Eye (tissue), 1 donor: Measurements from ENCODE around the gene CNP.
"Not testable (repeated sequence)": the region's sequence is repeated elsewhere in the genome, so short reads cannot be mapped to it uniquely, and the experiment has no call there.

Experiments
- DNase-seq: peaks from one replicate; pipeline ENCODE4 v3.0.0-alpha.2; 2015

Gene CNP

DNA sequence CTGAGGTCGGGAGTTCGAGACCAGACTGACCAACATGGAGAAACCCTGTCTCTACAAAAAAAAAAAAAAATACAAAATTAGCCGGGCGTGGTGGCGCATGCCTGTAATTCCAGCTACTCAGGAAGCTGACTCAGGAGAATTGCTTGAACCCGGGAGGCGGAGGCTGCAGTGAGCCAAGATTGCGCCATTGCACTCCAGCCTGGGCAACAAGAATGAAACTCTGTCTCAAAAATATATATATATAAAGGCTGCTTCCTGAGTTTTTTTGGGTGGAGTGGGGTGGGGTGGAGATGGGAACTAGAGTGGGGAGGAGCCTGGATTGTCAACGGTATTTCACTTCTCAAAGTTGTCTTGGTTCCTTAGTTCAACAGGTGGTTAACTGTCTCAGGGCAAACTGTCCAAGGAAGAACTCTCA is 43.7 kb downstream of the CNP start:
- DNase-seq: not testable (repeated sequence)

DNA sequence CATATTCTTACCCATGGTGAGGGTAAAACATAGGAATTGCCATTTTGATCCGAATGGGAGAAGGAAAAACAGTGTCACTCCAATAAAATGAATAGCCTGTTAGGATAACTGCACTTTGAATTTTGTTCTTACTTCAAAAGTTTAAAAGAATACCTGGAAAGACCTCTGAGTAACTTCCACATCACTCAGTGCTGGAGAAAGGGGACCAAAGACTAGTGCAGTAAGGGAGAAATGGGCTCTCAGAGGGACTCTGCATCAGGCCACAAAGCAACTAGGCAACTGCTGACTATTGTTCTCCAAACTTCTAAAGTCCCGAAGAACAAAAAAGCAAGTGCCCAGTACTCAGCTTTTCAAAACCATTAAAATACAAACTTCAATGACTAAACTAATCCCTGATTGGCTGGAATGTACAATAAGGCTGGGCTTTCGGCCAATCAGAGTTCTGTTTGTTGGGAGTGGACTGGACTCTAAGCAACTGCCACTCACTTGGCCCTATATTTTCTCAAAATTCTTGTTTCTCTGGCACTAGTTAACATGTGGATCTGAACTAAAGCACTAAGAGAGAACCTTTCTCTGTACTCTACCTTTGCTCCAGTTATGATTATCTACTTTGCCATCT is 44.4 kb downstream of the CNP start:
- DNase-seq: no peak

GRCh38 chr17:42012363-42012762 is 45.8 kb downstream of the CNP start:
- DNase-seq: not testable (repeated sequence)

- DNase-seq: not testable (repeated sequence)
Observed at GRCh38 chr17:42013740-42014139, 47.1 kb downstream of the CNP start.

- no peak for DNase-seq
Observed at GRCh38 chr17:42016411-42016831, 49.8 kb downstream of the CNP start.

DNA sequence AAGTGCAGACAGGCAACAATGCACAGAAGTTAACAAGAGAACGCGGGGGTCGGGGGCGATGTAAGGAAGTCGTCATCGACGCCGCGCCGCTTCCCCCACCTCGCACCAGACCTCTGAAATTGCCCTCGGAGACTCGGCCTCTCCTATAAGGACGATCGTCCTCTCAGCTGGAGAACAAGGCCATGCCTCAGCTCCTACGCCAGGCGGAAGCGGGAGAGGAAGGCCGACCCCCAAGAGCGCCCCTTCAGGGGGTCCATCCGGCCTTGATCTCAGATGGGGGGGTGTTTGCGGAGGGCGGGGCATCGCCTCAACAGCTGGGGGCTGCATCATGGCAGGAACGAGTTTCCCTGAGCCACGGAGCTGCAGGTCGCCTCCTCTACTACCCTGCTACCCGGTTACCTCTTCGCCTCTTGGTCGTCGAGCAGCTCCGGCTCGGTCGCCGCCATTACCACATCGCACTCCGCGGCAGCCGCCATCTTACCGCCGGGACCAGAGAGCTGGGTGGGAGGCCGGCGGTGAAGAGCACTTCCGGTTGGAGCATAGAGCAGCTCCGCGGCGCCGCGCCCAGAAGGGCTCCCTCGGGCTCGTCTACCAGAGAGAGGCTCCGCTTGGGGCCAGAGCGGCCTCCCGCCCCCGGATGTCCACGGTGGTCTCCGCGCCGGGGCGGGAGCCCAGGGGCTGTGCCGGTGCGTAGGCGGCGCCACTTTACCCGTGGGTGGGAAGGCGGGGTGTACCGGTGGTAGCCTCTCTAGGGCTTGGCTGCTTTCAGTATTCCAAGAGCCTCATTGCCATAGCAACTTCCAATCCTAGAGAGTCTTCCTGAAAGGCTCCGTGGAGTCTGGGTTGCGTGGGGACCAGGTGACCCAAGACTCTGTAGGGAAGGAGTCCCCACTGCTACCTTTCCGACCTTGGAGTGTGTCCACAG is 50.6 kb downstream of the CNP start, which contains the start of gene DNAJC7:
TSS of gene DNAJC7 (minus strand) at position 499 of the 925 bp plus-strand sequence. CDS start at position 476, 23 bp downstream.
- DNase-seq: peak; percentile 97

DNA sequence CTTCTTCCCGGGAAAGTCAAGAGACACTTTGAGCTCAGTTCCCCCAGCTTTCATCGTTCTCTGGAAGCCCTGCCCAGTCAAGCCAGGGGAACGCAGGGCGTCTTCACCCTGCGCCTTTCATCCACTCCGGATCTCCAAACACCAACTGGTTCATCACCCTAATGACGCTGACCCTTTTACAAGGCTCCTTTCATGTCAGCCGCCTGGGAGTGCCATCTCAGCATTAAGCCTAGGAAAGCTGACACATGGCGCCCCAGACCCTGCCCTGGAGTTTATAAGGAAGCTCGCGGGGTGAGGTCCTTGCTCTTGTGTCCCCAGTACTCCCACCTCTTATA is 51.2 kb downstream of the CNP start:
- DNase-seq: no peak

DNA sequence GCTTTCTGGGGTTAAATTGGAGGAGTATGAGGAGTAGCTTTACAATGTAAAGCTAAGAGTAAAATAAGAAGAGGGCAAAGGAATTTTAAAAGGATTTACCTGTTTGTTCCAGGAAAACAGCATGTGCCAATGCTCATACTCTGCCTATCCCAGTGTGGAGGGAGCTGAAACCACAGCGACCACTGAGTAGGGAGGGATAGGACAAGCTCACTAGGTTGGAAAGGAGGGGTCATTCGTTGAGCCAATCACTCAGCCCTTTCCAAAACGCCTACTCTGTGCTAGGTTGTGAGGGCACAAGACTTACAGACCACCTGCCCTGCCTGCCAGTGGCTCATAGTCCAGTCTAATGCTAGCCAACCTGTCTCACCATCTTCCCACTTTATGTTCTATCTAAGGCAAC is 51.7 kb downstream of the CNP start:
- DNase-seq: no peak

DNA sequence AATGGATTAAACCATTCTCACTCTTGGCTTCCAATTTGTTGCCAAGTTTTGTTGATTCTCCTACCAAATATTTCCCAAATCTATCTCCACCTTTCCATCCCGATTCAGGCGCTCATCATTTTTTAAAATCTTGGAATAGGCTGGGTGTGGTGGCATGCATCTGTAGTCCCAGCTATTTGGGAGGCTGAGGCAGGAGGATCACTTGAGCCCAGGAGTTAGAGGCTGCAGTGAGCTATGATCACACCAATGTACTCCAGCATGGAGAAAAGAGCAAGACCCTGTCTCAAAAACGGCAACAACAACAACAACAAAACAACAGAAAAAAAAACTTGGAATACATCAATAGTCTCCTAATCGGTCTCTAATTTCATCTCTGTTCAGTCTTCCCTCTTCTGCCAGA is 52.4 kb downstream of the CNP start:
- DNase-seq: no peak

- peak; percentile 94 for DNase-seq
Observed at GRCh38 chr17:42019509-42020404, 53.2 kb downstream of the CNP start, which contains the start of gene NKIRAS2. Gene NKIRAS2, plus strand, starts transcription at chr17:42020090. Its CDS starts 1,488 bp downstream, at chr17:42021578.

- DNase-seq: not testable (repeated sequence)
Observed at GRCh38 chr17:42020845-42021244, 54.2 kb downstream of the CNP start.

- DNase-seq: no peak
Observed at GRCh38 chr17:42023524-42024349, 57.1 kb downstream of the CNP start.

- DNase-seq: no peak
Observed at GRCh38 chr17:42025191-42025579, 58.6 kb downstream of the CNP start.

DNA sequence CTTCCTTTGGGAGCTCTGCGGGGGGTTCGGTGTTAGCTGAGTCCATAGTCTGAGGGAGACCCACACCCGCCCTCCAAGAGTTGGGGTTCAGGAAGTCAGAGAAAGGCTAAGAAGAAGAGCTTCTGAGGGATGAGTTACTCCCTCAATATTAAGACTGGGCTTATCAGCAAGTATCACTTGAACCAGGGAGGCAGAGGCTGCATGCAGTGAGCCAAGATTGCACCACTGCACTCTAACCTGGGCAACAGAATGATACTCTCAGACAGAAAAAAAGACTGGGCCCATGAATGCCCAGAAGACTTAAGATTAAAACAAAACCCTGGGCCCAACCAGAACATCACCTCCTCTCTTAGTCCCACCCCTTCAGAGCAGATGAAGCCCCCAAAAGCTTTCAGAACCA is 59.3 kb downstream of the CNP start:
- DNase-seq: no peak

- DNase-seq: peak; percentile 67
Observed at GRCh38 chr17:42026857-42027589, 60.4 kb downstream of the CNP start.
